ENCODE data around the gene GPHN. TPM values are rescaled to one million over a fixed set of nuclear protein-coding genes. Genes with fewer than 3 reads are reported as not detected.

GPHN gene
- total RNA-seq, 1 experiment from 2014 or later: 34.9 TPM

DNA sequence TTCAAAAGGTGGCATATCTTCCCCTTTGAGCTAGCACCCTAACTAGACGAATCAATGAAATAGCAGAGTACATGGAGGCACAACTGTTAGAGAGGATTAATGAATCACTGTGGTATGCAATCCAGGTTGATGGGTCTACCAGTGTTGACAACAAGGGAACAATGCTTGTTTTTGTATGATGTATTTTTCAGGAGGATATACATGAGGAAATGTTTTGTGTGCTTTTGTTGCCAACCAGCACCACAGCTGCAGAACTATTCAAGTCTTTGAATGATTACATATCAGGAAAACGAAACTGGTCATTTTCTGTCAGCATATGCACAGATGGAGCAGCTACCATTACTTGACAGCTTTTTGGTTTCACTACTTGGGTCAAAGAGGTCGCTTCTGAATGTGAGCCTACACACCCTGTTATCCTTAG lies 142.6 kb downstream of the GPHN start:
- BruUV-seq (replicated peaks): no TSS peak
- CTCF ChIA-PET: interaction anchor here (0.9 to 1.7 kb wide), 3 partner anchors 26 to 542 kb away, joined by 3 to 8 read pairs (median 3); no protein-coding TSS in a partner anchor
- peak overlapping the region; percentile 68 for H3K27ac Mint-ChIP-seq (ENCODE audit: unreplicated experiment)
- no peak overlapping the region for H3K4me3 Mint-ChIP-seq (ENCODE audit: low read depth, unreplicated experiment)
- H3K9me3 Mint-ChIP-seq (ENCODE audit: low read depth, unreplicated experiment): peaks cover 2% of the 10 kb centered on the region
- TF ChIP-seq, protein P1, sequence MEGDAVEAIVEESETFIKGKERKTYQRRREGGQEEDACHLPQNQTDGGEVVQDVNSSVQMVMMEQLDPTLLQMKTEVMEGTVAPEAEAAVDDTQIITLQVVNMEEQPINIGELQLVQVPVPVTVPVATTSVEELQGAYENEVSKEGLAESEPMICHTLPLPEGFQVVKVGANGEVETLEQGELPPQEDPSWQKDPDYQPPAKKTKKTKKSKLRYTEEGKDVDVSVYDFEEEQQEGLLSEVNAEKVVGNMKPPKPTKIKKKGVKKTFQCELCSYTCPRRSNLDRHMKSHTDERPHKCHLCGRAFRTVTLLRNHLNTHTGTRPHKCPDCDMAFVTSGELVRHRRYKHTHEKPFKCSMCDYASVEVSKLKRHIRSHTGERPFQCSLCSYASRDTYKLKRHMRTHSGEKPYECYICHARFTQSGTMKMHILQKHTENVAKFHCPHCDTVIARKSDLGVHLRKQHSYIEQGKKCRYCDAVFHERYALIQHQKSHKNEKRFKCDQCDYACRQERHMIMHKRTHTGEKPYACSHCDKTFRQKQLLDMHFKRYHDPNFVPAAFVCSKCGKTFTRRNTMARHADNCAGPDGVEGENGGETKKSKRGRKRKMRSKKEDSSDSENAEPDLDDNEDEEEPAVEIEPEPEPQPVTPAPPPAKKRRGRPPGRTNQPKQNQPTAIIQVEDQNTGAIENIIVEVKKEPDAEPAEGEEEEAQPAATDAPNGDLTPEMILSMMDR (IDR thresholded peaks at IDR 0.05; ENCODE audit: unreplicated experiment): no peak
- peak; percentile 32 for DNase-seq
- H3K36me3 Mint-ChIP-seq (ENCODE audit: insufficient read depth, unreplicated experiment): no peaks in the 10 kb centered on the region
- peaks cover 44% of the 10 kb centered on the region for H3K4me1 Mint-ChIP-seq (ENCODE audit: low read depth, unreplicated experiment)
- H3K27me3 Mint-ChIP-seq (ENCODE audit: unreplicated experiment): no peaks in the 10 kb centered on the region
- intact Hi-C loops (cut with micrococcal nuclease; ENCODE audit: unreplicated experiment): no loop called here

GRCh38 chr14:66651536-66652220 lies 143.7 kb downstream of the GPHN start:
- Mint-ChIP-seq H3K27me3 (ENCODE audit: unreplicated experiment) (no peaks in the 10 kb centered on the region), H3K36me3 (ENCODE audit: insufficient read depth, unreplicated experiment) (no peaks in the 10 kb centered on the region), H3K4me3 (ENCODE audit: low read depth, unreplicated experiment) (no peak overlapping the region), H3K9me3 (ENCODE audit: low read depth, unreplicated experiment) (no peaks in the 10 kb centered on the region), H3K4me1 (ENCODE audit: low read depth, unreplicated experiment) (peaks cover 34% of the 10 kb centered on the region), H3K27ac (ENCODE audit: unreplicated experiment) (no peak overlapping the region)
- TF ChIP-seq, protein P1 (IDR thresholded peaks at IDR 0.05; ENCODE audit: unreplicated experiment): no peak
- CTCF ChIA-PET: no interaction called here
- BruUV-seq (replicated peaks): no TSS peak
- no peak for DNase-seq
- intact Hi-C loops (cut with micrococcal nuclease; ENCODE audit: unreplicated experiment): no loop called here

- H3K27me3 Mint-ChIP-seq (ENCODE audit: unreplicated experiment): no peaks in the 10 kb centered on the region
- H3K4me3 Mint-ChIP-seq (ENCODE audit: low read depth, unreplicated experiment): no peak overlapping the region
- TF ChIP-seq, protein P1 (IDR thresholded peaks at IDR 0.05; ENCODE audit: unreplicated experiment): no peak
- DNase-seq: no peak
- H3K9me3 Mint-ChIP-seq (ENCODE audit: low read depth, unreplicated experiment): no peaks in the 10 kb centered on the region
- no peaks in the 10 kb centered on the region for H3K36me3 Mint-ChIP-seq (ENCODE audit: insufficient read depth, unreplicated experiment)
- peaks cover 34% of the 10 kb centered on the region for H3K4me1 Mint-ChIP-seq (ENCODE audit: low read depth, unreplicated experiment)
- BruUV-seq (replicated peaks): no TSS peak
- no peak overlapping the region for H3K27ac Mint-ChIP-seq (ENCODE audit: unreplicated experiment)
- intact Hi-C loops (cut with micrococcal nuclease; ENCODE audit: unreplicated experiment): no loop called here
- CTCF ChIA-PET: interaction anchor here (0.5 kb wide), 1 partner anchor 21 kb away, joined by 3 read pairs; no protein-coding TSS in a partner anchor
Observed at GRCh38 chr14:66652525-66653106, 144.7 kb downstream of the GPHN start.

GRCh38 chr14:66657780-66658179 lies 149.8 kb downstream of the GPHN start:
- H3K4me3 Mint-ChIP-seq (ENCODE audit: low read depth, unreplicated experiment): no peak overlapping the region
- TF ChIP-seq, protein P1 (IDR thresholded peaks at IDR 0.05; ENCODE audit: unreplicated experiment): no peak
- no peaks in the 10 kb centered on the region for H3K36me3 Mint-ChIP-seq (ENCODE audit: insufficient read depth, unreplicated experiment)
- CTCF ChIA-PET: no interaction called here
- H3K27me3 Mint-ChIP-seq (ENCODE audit: unreplicated experiment): no peaks in the 10 kb centered on the region
- peaks cover 13% of the 10 kb centered on the region for H3K4me1 Mint-ChIP-seq (ENCODE audit: low read depth, unreplicated experiment)
- H3K9me3 Mint-ChIP-seq (ENCODE audit: low read depth, unreplicated experiment): peaks cover 3% of the 10 kb centered on the region
- intact Hi-C loops (cut with micrococcal nuclease; ENCODE audit: unreplicated experiment): no loop called here
- BruUV-seq (replicated peaks): no TSS peak
- no peak overlapping the region for H3K27ac Mint-ChIP-seq (ENCODE audit: unreplicated experiment)
- no peak for DNase-seq

All from Calu3 (cell line).